WTC11 (cell line): ENCODE measurements around the gene DUS1L. TPM values are rescaled to one million over a fixed set of nuclear protein-coding genes. Genes with fewer than 3 reads are reported as not detected.

Experiments used
- ATAC-seq: fragments of 200-7000 bp; cut with Tn5 transposase; 2 replicates; pipeline ENCODE4 v1.10.0; 2021; ENCODE audit warnings: mild to moderate bottlenecking, moderate library complexity
- CTCF ChIA-PET: fragments of 300-600 bp; sonication (Branson Sonifier 250); formaldehyde crosslinking; loops from one replicate; lab custom pipeline; 2021; ENCODE audit warnings: antibody characterized with exemption; lab: Charles Lee
- POLR2A ChIA-PET: fragments of 350-600 bp; sonication (Branson Sonifier 250); formaldehyde crosslinking; loops from one replicate; lab custom pipeline; 2021; ENCODE audit warnings: antibody characterized with exemption; lab: Charles Lee
- DNase-seq: peaks from one replicate; pipeline ENCODE4 v3.0.0; 2021; ENCODE audit warnings: low spot score
- H3K27ac Mint-ChIP-seq: 2 replicates; pipeline ENCODE4 v1.8.0; 2021; ENCODE audit warnings: mixed read lengths
- H3K27me3 Mint-ChIP-seq: 2 replicates; pipeline ENCODE4 v1.8.0; 2021; ENCODE audit warnings: low read depth, mild to moderate bottlenecking, moderate library complexity, mixed read lengths
- H3K36me3 Mint-ChIP-seq: 2 replicates; pipeline ENCODE4 v1.8.0; 2021; ENCODE audit warnings: mixed read lengths
- H3K4me1 Mint-ChIP-seq: 2 replicates; pipeline ENCODE4 v1.8.0; 2022; ENCODE audit warnings: mixed read lengths
- H3K4me3 Mint-ChIP-seq: 2 replicates; pipeline ENCODE4 v1.8.0; 2021; ENCODE audit warnings: mild to moderate bottlenecking, moderate library complexity, mixed read lengths
- H3K9me3 Mint-ChIP-seq: 2 replicates; pipeline ENCODE4 v1.8.0; 2021; ENCODE audit warnings: mixed read lengths
- CDX4 ChIP-seq: fragments of 250-450 bp; sonication (Bioruptor Pico); IDR thresholded peaks from 2 replicates; pipeline ENCODE4 v1.9.0; 2021; ENCODE audit warnings: moderate library complexity, mild to moderate bottlenecking, inconsistent platforms, borderline replicate concordance
- CREB1 ChIP-seq: sonication (generic); formaldehyde crosslinking; IDR thresholded peaks from 2 replicates; pipeline ENCODE4 v1.8.0; 2023; ENCODE audit warnings: mild to moderate bottlenecking, missing genetic modification reagents
- ELF4 ChIP-seq: sonication (generic); formaldehyde crosslinking; IDR thresholded peaks from 2 replicates; pipeline ENCODE4 v1.8.1; 2022; ENCODE audit warnings: low read depth, mild to moderate bottlenecking, moderate library complexity, missing genetic modification reagents
- ETV6 ChIP-seq: sonication (generic); formaldehyde crosslinking; IDR thresholded peaks from 2 replicates; pipeline ENCODE4 v1.8.1; 2022; ENCODE audit warnings: mild to moderate bottlenecking, missing genetic modification reagents
- GTF2I ChIP-seq: fragments of 250-450 bp; sonication (Bioruptor Pico); conservative IDR thresholded peaks from 2 replicates; pipeline ENCODE4 v1.4.0; 2021; ENCODE audit warnings: mild to moderate bottlenecking
- HMGA2 ChIP-seq: fragments of 250-450 bp; sonication (Bioruptor Pico); IDR thresholded peaks from 2 replicates; pipeline ENCODE4 v1.4.0; 2021; ENCODE audit warnings: mild to moderate bottlenecking, moderate library complexity
- IRF1 ChIP-seq: sonication (generic); formaldehyde crosslinking; IDR thresholded peaks from 2 replicates; pipeline ENCODE4 v1.8.0; 2023; ENCODE audit warnings: missing genetic modification reagents
- IRF2 ChIP-seq: sonication (generic); formaldehyde crosslinking; IDR thresholded peaks from 2 replicates; pipeline ENCODE4 v1.8.0; 2022; ENCODE audit warnings: low read depth, missing genetic modification reagents, borderline replicate concordance
- KAT7 ChIP-seq: sonication (generic); formaldehyde crosslinking; IDR thresholded peaks from 2 replicates; pipeline ENCODE4 v1.8.1; 2023; ENCODE audit warnings: missing genetic modification reagents, mild to moderate bottlenecking, borderline replicate concordance
- MAX ChIP-seq: sonication (generic); formaldehyde crosslinking; IDR thresholded peaks from 2 replicates; pipeline ENCODE4 v1.8.0; 2022; ENCODE audit warnings: mild to moderate bottlenecking, missing genetic modification reagents
- NFYB ChIP-seq: sonication (generic); formaldehyde crosslinking; conservative IDR thresholded peaks from 2 replicates; pipeline ENCODE4 v1.8.0; 2022; ENCODE audit warnings: low read depth, missing genetic modification reagents
- NR2C2 ChIP-seq: sonication (generic); formaldehyde crosslinking; IDR thresholded peaks from 2 replicates; pipeline ENCODE4 v1.8.0; 2022; ENCODE audit warnings: mild to moderate bottlenecking, missing genetic modification reagents
- OVOL2 ChIP-seq: fragments of 250-450 bp; sonication (Bioruptor Pico); IDR thresholded peaks from 2 replicates; pipeline ENCODE4 v1.9.0; 2021; ENCODE audit warnings: mild to moderate bottlenecking, borderline replicate concordance
- PRRX2 ChIP-seq: fragments of 250-450 bp; sonication (Bioruptor Pico); IDR thresholded peaks from 2 replicates; pipeline ENCODE4 v1.8.0; 2021; ENCODE audit warnings: mild to moderate bottlenecking
- TCF7 ChIP-seq: sonication (generic); formaldehyde crosslinking; IDR thresholded peaks from 2 replicates; pipeline ENCODE4 v1.8.0; 2022; ENCODE audit warnings: mild to moderate bottlenecking, low read depth, missing genetic modification reagents, moderate library complexity
- TEAD4 ChIP-seq: sonication (generic); formaldehyde crosslinking; IDR thresholded peaks from 2 replicates; pipeline ENCODE4 v1.8.0; 2022; ENCODE audit warnings: mild to moderate bottlenecking, missing genetic modification reagents
- TP53 ChIP-seq: sonication (generic); formaldehyde crosslinking; IDR thresholded peaks from 2 replicates; pipeline ENCODE4 v1.8.1; 2023; ENCODE audit warnings: mild to moderate bottlenecking, missing genetic modification reagents
- ZMAT4 ChIP-seq: fragments of 250-450 bp; sonication (Bioruptor Pico); IDR thresholded peaks from 2 replicates; pipeline ENCODE4 v1.9.0; 2021; ENCODE audit warnings: mild to moderate bottlenecking
- ZNF121 ChIP-seq: sonication (generic); formaldehyde crosslinking; IDR thresholded peaks from 2 replicates; pipeline ENCODE4 v1.8.0; 2023; ENCODE audit warnings: missing genetic modification reagents
- ZNF138 ChIP-seq: sonication (generic); formaldehyde crosslinking; conservative IDR thresholded peaks from 2 replicates; pipeline ENCODE4 v1.8.1; 2022; ENCODE audit warnings: mild to moderate bottlenecking, moderate library complexity, missing genetic modification reagents
- ZNF263 ChIP-seq: sonication (generic); formaldehyde crosslinking; IDR thresholded peaks from 2 replicates; pipeline ENCODE4 v1.8.1; 2022; ENCODE audit warnings: low read depth, mild to moderate bottlenecking, moderate library complexity, missing genetic modification reagents
- ZNF396 ChIP-seq: fragments of 250-450 bp; sonication (Bioruptor Pico); IDR thresholded peaks from 2 replicates; pipeline ENCODE4 v1.8.0; 2021; ENCODE audit warnings: mild to moderate bottlenecking, moderate library complexity, borderline replicate concordance
- ZNF416 ChIP-seq: fragments of 250-450 bp; sonication (Bioruptor Pico); IDR thresholded peaks from 2 replicates; pipeline ENCODE4 v1.9.0; 2021; ENCODE audit warnings: mild to moderate bottlenecking, inconsistent platforms
- ZNF671 ChIP-seq: fragments of 250-450 bp; sonication (Bioruptor Pico); IDR thresholded peaks from 2 replicates; pipeline ENCODE4 v1.8.0; 2021; ENCODE audit warnings: mild to moderate bottlenecking
- ZSCAN18 ChIP-seq: fragments of 250-450 bp; sonication (Bioruptor Pico); IDR thresholded peaks from 2 replicates; pipeline ENCODE4 v2.1.2; 2022; ENCODE audit warnings: mild to moderate bottlenecking, moderate library complexity
- total RNA-seq: library from RNA; stranded (reverse); gene quantifications from 3 replicates; pipeline ENCODE4 v1.2.3, GENCODE V29; 2021

The DUS1L gene
- total RNA-seq, 1 experiment from 2014 or later = 120 TPM

GRCh38 chr17:82113422-82113821 lies 47.8 kb upstream of the DUS1L start (continued):
- TF ChIP-seq ZNF396 (CRISPR knock-in tag) (no peak), ZNF121 (CRISPR knock-in tag) (no peak), ZNF671 (CRISPR knock-in tag) (no peak), NFYB (CRISPR knock-in tag) (no peak), TCF7 (no peak), ZNF138 (CRISPR knock-in tag) (no peak), ZNF416 (CRISPR knock-in tag) (no peak)
- TF ChIP-seq, all 79 proteins: peak for 0

- Mint-ChIP-seq H3K27ac (no peak overlapping the region), H3K36me3 (no peaks in the 10 kb centered on the region), H3K4me3 (no peak overlapping the region), H3K4me1 (peaks cover 14% of the 10 kb centered on the region), H3K9me3 (no peaks in the 10 kb centered on the region), H3K27me3 (peaks cover 64% of the 10 kb centered on the region)
- ATAC-seq = no peak
- ChIA-PET CTCF (interaction anchor here (1.4 kb wide), 1 partner anchor 83 kb away, joined by 5 read pairs; no protein-coding TSS in a partner anchor), POLR2A (interaction anchor here (0.5 kb wide), 1 partner anchor 129 kb away, joined by 3 read pairs; no protein-coding TSS in a partner anchor)
- no peak for TF ChIP-seq ELF4 (CRISPR knock-in tag)
- TF ChIP-seq IRF1 (CRISPR knock-in tag) = no peak
- no peak for TF ChIP-seq PRRX2 (CRISPR knock-in tag)
- TF ChIP-seq ZNF263 (CRISPR knock-in tag) = no peak
- no peak for TF ChIP-seq TCF7
- TF ChIP-seq TEAD4 = no peak
- no peak for TF ChIP-seq OVOL2 (CRISPR knock-in tag)
- no peak for TF ChIP-seq CREB1
- no peak for TF ChIP-seq KAT7 (CRISPR knock-in tag)
- no peak for TF ChIP-seq ZSCAN18 (CRISPR knock-in tag)
- no peak for TF ChIP-seq NR2C2 (CRISPR knock-in tag)
- TF ChIP-seq CDX4 = no peak
- no peak for DNase-seq
These were observed 47.3 kb upstream of the DUS1L start for GRCh38 chr17:82112914-82113311.

- CTCF ChIA-PET = no interaction called here
- H3K27ac Mint-ChIP-seq = no peak overlapping the region
These were observed 46.7 kb upstream of the DUS1L start for GRCh38 chr17:82112181-82112913.

More at GRCh38 chr17:82112181-82112913, 46.7 kb upstream of the DUS1L start:
- Mint-ChIP-seq H3K27me3 (peaks cover 65% of the 10 kb centered on the region), H3K36me3 (no peaks in the 10 kb centered on the region), H3K4me3 (no peak overlapping the region), H3K9me3 (no peaks in the 10 kb centered on the region), H3K4me1 (peaks cover 16% of the 10 kb centered on the region)
- no peak for TF ChIP-seq ZNF671 (CRISPR knock-in tag)
- TF ChIP-seq ZMAT4 (CRISPR knock-in tag) = no peak
- no peak for TF ChIP-seq ETV6 (CRISPR knock-in tag)
- TF ChIP-seq TP53 = no peak
- TF ChIP-seq HMGA2 (CRISPR knock-in tag) = no peak
- TF ChIP-seq MAX (CRISPR knock-in tag) = no peak
- TF ChIP-seq GTF2I (CRISPR knock-in tag) = no peak
- no peak for TF ChIP-seq IRF2 (CRISPR knock-in tag)
- TF ChIP-seq NFYB (CRISPR knock-in tag) = no peak
- DNase-seq (no peak), ATAC-seq (no peak)
- POLR2A ChIA-PET = interaction anchor here (0.5 kb wide), 1 partner anchor 128 kb away, joined by 3 read pairs; no protein-coding TSS in a partner anchor
